SK-N-MC (cell line): ENCODE measurements around the gene PPP1R15B.

ENCODE experiments used
- EZH2 ChIP-seq: fragments of 200-600 bp; sonication (generic); IDR thresholded peaks from one replicate; pipeline ENCODE4 v1.6.1; 2017; ENCODE audit warnings: antibody characterized with exemption
- POLR2AphosphoS5 ChIP-seq: IDR thresholded peaks from 2 replicates; pipeline ENCODE4 v1.6.1; 2012; ENCODE audit warnings: mild to moderate bottlenecking, low read depth, low read length, borderline replicate concordance

DNA sequence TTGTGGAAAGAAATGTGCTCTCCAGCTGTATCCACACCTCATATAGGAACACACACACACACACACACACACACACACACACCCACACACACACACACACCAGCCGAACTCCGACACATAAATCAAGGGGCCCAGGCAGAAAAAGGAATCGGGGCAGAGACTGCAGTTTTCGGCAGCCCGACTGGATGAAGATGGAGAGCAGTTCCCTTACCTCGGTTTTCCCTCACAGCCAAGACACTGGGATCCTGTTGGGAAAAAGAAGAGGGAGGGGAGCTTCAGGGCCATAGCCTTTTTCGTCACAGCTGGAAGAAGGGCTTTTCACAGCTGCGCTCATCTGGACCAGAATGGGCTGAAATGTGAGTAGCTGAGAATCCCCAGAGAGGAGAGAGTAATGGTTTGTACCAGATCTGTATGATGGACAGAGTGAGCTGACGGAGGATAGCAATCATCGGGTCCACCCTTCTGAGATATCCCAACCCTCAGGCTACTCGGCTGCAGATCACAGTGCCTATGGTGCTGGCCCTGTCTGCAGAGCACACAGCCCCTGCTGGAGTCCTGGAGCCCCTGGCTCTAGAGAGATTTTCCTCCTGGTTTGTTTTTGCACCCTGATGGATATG is 45.3 kb upstream of the PPP1R15B start:
- no peak for TF ChIP-seq POLR2AphosphoS5
- no peak for TF ChIP-seq EZH2
